GM23338 (cell line): ENCODE results near the gene MRPS24. TPM values are rescaled to one million over a fixed set of nuclear protein-coding genes. Genes with fewer than 3 reads are reported as not detected.

Source experiments
- ATAC-seq: fragments of 200-7000 bp; cut with Tn5 transposase; 3 replicates; pipeline ENCODE4 v1.9.1; 2020
- DNase-seq: peaks from one replicate; pipeline ENCODE4 v3.0.0-alpha.2; 2015; ENCODE audit warnings: low spot score
- H2AFZ ChIP-seq: fragments of 200-600 bp; sonication (generic); 2 replicates; pipeline ENCODE4 v1.8.0; 2016; ENCODE audit warnings: antibody characterized with exemption, mild to moderate bottlenecking, moderate library complexity
- H3F3A ChIP-seq: fragments of 200-600 bp; sonication (generic); replicated peaks from 2 replicates; pipeline ENCODE4 v1.8.0; 2017; ENCODE audit warnings: antibody characterized with exemption, mixed run types, low read depth
- H3K27ac ChIP-seq: fragments of 200-600 bp; sonication (generic); 2 replicates; pipeline ENCODE4 v1.6.1; 2016; ENCODE audit warnings: low read depth
- H3K27me3 ChIP-seq: fragments of 200-600 bp; sonication (generic); 2 replicates; pipeline ENCODE4 v1.8.0; 2016; ENCODE audit warnings: mild to moderate bottlenecking, mixed run types, moderate library complexity; ENCODE audit not compliant: insufficient read depth
- H3K36me3 ChIP-seq: fragments of 200-600 bp; sonication (generic); 2 replicates; pipeline ENCODE4 v1.8.0; 2016; ENCODE audit warnings: mild to moderate bottlenecking; ENCODE audit not compliant: insufficient read depth
- H3K4me1 ChIP-seq: fragments of 200-600 bp; sonication (generic); 2 replicates; pipeline ENCODE4 v1.8.0; 2016; ENCODE audit warnings: mild to moderate bottlenecking, moderate library complexity; ENCODE audit not compliant: insufficient read depth
- H3K4me2 ChIP-seq: fragments of 200-600 bp; sonication (generic); 2 replicates; pipeline ENCODE4 v1.7.1; 2017; ENCODE audit warnings: mixed run types
- H3K4me3 ChIP-seq: fragments of 200-600 bp; sonication (generic); 2 replicates; pipeline ENCODE4 v1.6.1; 2016; ENCODE audit warnings: mixed run types
- H3K79me2 ChIP-seq: fragments of 200-600 bp; sonication (generic); replicated peaks from 2 replicates; pipeline ENCODE4 v1.8.0; 2017; ENCODE audit warnings: mild to moderate bottlenecking; ENCODE audit not compliant: insufficient read depth
- H3K9me2 ChIP-seq: fragments of 200-600 bp; sonication (generic); 2 replicates; pipeline ENCODE4 v1.8.0; 2017; ENCODE audit not compliant: insufficient read depth
- H4K20me1 ChIP-seq: fragments of 200-600 bp; sonication (generic); replicated peaks from 2 replicates; pipeline ENCODE4 v1.8.0; 2017; ENCODE audit warnings: mild to moderate bottlenecking; ENCODE audit not compliant: insufficient read depth
- H3K27ac Mint-ChIP-seq: 2 replicates; pipeline ENCODE4 v1.8.0; 2020; ENCODE audit warnings: inconsistent platforms, mild to moderate bottlenecking, moderate library complexity, mixed read lengths
- H3K27me3 Mint-ChIP-seq: 3 replicates; pipeline ENCODE4 v1.8.0; 2022; ENCODE audit warnings: low read depth, mild to moderate bottlenecking, moderate library complexity, mixed read lengths, inconsistent platforms; ENCODE audit not compliant: insufficient read depth, poor library complexity
- H3K36me3 Mint-ChIP-seq: 3 replicates; pipeline ENCODE4 v1.8.0; 2021; ENCODE audit warnings: low read depth, mild to moderate bottlenecking, inconsistent platforms, moderate library complexity, mixed read lengths
- H3K4me1 Mint-ChIP-seq: 3 replicates; pipeline ENCODE4 v1.8.0; 2020; ENCODE audit warnings: mild to moderate bottlenecking, inconsistent platforms, mixed read lengths
- H3K4me3 Mint-ChIP-seq: 3 replicates; pipeline ENCODE4 v1.8.0; 2021; ENCODE audit warnings: moderate library complexity, mild to moderate bottlenecking, inconsistent platforms, mixed read lengths
- H3K9me3 Mint-ChIP-seq: 3 replicates; pipeline ENCODE4 v1.8.0; 2020; ENCODE audit warnings: moderate library complexity, mild to moderate bottlenecking, inconsistent platforms, mixed read lengths
- POLR2AphosphoS5 ChIP-seq: IDR thresholded peaks from 2 replicates; pipeline ENCODE4 v1.6.1; 2016; ENCODE audit warnings: antibody characterized with exemption, low read depth
- ZNF114 ChIP-seq: fragments of 250-450 bp; sonication (Bioruptor Pico); IDR thresholded peaks from 2 replicates; pipeline ENCODE4 v1.5.0; 2020; ENCODE audit warnings: mild to moderate bottlenecking, moderate library complexity
- ZNF331 ChIP-seq: fragments of 250-450 bp; sonication (Bioruptor Pico); IDR thresholded peaks from 2 replicates; pipeline ENCODE4 v1.5.0; 2020; ENCODE audit warnings: low read depth, mild to moderate bottlenecking, moderate library complexity
- ZNF462 ChIP-seq: fragments of 250-450 bp; sonication (Bioruptor Pico); IDR thresholded peaks from 2 replicates; pipeline ENCODE4 v1.5.0; 2020; ENCODE audit warnings: mild to moderate bottlenecking, moderate library complexity
- polyA plus RNA-seq: library from polyadenylated mRNA; unstranded; fragments of >200 nt; fragmentation: Nextera tagmentation; extraction: Ambion mirVana; gene quantifications from 2 replicates; pipeline ENCODE4 v1.2.1, GENCODE V29; 2016
- total RNA-seq: library from RNA; depleted of rRNA; stranded (reverse); fragments of >200 nt; shearing (Covaris generic); gene quantifications from 2 replicates; pipeline ENCODE4 v1.2.3, GENCODE V29; 2014
- TF ChIP-seq, protein P1 (sequence below), 2 experiments: fragments of 200-600 bp in 1 of 2; sonication (generic) in 1 of 2; conservative IDR thresholded peaks; 2 replicates each; pipeline versions ENCODE4 v1.5.1 to v1.6.1; 2016 to 2017; ENCODE audit warnings: antibody characterized with exemption in 2 of 2, low read depth in 2 of 2, mild to moderate bottlenecking in 2 of 2, moderate library complexity in 1 of 2
- TF ChIP-seq, protein P2 (sequence below): IDR thresholded peaks from 2 replicates; pipeline ENCODE4 v1.6.1; 2016; ENCODE audit warnings: antibody characterized with exemption

MRPS24 gene
- total and polyA plus RNA-seq, 2 experiments from 2014 or later = 82.9 to 152 TPM

DNA sequence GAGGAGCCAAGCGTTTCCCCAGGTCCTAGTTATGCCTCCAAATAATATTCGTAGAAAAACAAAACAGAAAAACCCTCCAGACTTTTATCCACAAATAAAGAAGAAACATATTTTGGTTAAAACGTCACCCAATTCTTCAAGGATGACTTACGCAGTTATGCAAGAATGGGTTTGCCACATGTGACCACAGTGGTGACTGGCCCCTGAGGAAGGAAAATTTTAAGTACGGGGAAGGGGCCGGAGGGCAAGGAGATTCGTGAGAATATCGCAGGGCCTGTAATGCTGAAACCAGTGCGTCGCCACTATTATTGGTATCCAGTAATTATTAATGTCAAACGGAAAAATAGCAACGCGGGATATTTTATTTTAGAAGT lies 537 bp upstream of the MRPS24 start:
- peaks cover 23% of the 10 kb centered on the region for H3K4me1 ChIP-seq
- peak overlapping the region; percentile 82 for H2AFZ ChIP-seq
- Mint-ChIP-seq H3K27me3 (peaks cover 10% of the 10 kb centered on the region), H3K27ac (peak overlapping the region; percentile 91), H3K4me1 (peaks cover 30% of the 10 kb centered on the region), H3K36me3 (peaks cover 27% of the 10 kb centered on the region), H3K9me3 (no peaks in the 10 kb centered on the region; the same call in 2 of the 3 replicates), H3K4me3 (peak overlapping the region; percentile 81)
- peak; percentile 16 for DNase-seq
- no peak for TF ChIP-seq POLR2AphosphoS5
- TF ChIP-seq ZNF462 (CRISPR knock-in tag) = no peak
- no peak for TF ChIP-seq ZNF114 (CRISPR knock-in tag)
- TF ChIP-seq ZNF331 (CRISPR knock-in tag) = no peak
- TF ChIP-seq, protein P1, sequence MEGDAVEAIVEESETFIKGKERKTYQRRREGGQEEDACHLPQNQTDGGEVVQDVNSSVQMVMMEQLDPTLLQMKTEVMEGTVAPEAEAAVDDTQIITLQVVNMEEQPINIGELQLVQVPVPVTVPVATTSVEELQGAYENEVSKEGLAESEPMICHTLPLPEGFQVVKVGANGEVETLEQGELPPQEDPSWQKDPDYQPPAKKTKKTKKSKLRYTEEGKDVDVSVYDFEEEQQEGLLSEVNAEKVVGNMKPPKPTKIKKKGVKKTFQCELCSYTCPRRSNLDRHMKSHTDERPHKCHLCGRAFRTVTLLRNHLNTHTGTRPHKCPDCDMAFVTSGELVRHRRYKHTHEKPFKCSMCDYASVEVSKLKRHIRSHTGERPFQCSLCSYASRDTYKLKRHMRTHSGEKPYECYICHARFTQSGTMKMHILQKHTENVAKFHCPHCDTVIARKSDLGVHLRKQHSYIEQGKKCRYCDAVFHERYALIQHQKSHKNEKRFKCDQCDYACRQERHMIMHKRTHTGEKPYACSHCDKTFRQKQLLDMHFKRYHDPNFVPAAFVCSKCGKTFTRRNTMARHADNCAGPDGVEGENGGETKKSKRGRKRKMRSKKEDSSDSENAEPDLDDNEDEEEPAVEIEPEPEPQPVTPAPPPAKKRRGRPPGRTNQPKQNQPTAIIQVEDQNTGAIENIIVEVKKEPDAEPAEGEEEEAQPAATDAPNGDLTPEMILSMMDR (conservative IDR thresholded peaks at IDR 0.05; ENCODE audit: low read depth in 2 of 2) = no peak
- TF ChIP-seq, protein P2, sequence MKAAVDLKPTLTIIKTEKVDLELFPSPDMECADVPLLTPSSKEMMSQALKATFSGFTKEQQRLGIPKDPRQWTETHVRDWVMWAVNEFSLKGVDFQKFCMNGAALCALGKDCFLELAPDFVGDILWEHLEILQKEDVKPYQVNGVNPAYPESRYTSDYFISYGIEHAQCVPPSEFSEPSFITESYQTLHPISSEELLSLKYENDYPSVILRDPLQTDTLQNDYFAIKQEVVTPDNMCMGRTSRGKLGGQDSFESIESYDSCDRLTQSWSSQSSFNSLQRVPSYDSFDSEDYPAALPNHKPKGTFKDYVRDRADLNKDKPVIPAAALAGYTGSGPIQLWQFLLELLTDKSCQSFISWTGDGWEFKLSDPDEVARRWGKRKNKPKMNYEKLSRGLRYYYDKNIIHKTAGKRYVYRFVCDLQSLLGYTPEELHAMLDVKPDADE = no peak
- peaks cover 5% of the 10 kb centered on the region; the same call in 1 of the 2 replicates for H3K9me2 ChIP-seq
- H3K4me2 ChIP-seq = peak overlapping the region; percentile 83
- peaks cover 2% of the 10 kb centered on the region; the same call in 1 of the 2 replicates for H3F3A ChIP-seq
- H3K4me3 ChIP-seq = peak overlapping the region; percentile 63
- no peaks in the 10 kb centered on the region for H4K20me1 ChIP-seq
- ATAC-seq = no peak
- H3K27me3 ChIP-seq = no peaks in the 10 kb centered on the region
- H3K79me2 ChIP-seq = peaks cover 11% of the 10 kb centered on the region
- peak overlapping the region; percentile 81 for H3K27ac ChIP-seq
- peaks cover 16% of the 10 kb centered on the region for H3K36me3 ChIP-seq
